Activated naive CD8-positive, alpha-beta T cell treated with anti-CD3 and anti-CD28 coated beads, Interleukin-2, amount 50 U/mL, for 16 hours (primary cell): Measurements from ENCODE around the gene CNTD1.
"Not testable (repeated sequence)": the region's sequence is repeated elsewhere in the genome, so short reads cannot be mapped to it uniquely, and the experiment has no call there.

Source experiments
- DNase-seq: peaks from one replicate; pipeline ENCODE4 v3.0.0-alpha.2; 2020; ENCODE audit warnings: low read depth, low spot score

The CNTD1 gene

GRCh38 chr17:42844761-42845555 lies 46.3 kb downstream of the CNTD1 start:
- DNase-seq = no peak

- no peak for DNase-seq
Measured at GRCh38 chr17:42845556-42845917, 46.9 kb downstream of the CNTD1 start.

GRCh38 chr17:42845918-42846593 lies 47.4 kb downstream of the CNTD1 start:
- DNase-seq = no peak

- no peak for DNase-seq
Measured at GRCh38 chr17:42846594-42847280, 48.1 kb downstream of the CNTD1 start.

GRCh38 chr17:42848093-42848492 lies 49.4 kb downstream of the CNTD1 start:
- DNase-seq = no peak

GRCh38 chr17:42849031-42849430 lies 50.4 kb downstream of the CNTD1 start:
- DNase-seq = no peak

GRCh38 chr17:42849451-42850181 lies 51.0 kb downstream of the CNTD1 start:
- no peak for DNase-seq

GRCh38 chr17:42850954-42851353 lies 52.3 kb downstream of the CNTD1 start, which contains the start of gene AOC3:
AOC3 (plus strand) TSS chr17:42851199; CDS start chr17:42851344, 145 bp downstream.
- DNase-seq = no peak

GRCh38 chr17:42851371-42852240 lies 52.9 kb downstream of the CNTD1 start:
- not testable (repeated sequence) for DNase-seq

- no peak for DNase-seq
Measured at GRCh38 chr17:42852351-42852750, 53.7 kb downstream of the CNTD1 start.

GRCh38 chr17:42853004-42853403 lies 54.3 kb downstream of the CNTD1 start:
- no peak for DNase-seq

- DNase-seq = no peak
Measured at GRCh38 chr17:42853597-42853967, 54.9 kb downstream of the CNTD1 start.

GRCh38 chr17:42853968-42854790 lies 55.5 kb downstream of the CNTD1 start:
- DNase-seq = no peak

GRCh38 chr17:42855048-42855596 lies 56.5 kb downstream of the CNTD1 start:
- DNase-seq = no peak

GRCh38 chr17:42856093-42856492 lies 57.4 kb downstream of the CNTD1 start:
- DNase-seq = not testable (repeated sequence)

GRCh38 chr17:42856516-42856915 lies 57.9 kb downstream of the CNTD1 start:
- DNase-seq = not testable (repeated sequence)

GRCh38 chr17:42857389-42857788 lies 58.7 kb downstream of the CNTD1 start:
- no peak for DNase-seq
